ENCODE data around the gene STARD10.

STARD10 gene

DNA sequence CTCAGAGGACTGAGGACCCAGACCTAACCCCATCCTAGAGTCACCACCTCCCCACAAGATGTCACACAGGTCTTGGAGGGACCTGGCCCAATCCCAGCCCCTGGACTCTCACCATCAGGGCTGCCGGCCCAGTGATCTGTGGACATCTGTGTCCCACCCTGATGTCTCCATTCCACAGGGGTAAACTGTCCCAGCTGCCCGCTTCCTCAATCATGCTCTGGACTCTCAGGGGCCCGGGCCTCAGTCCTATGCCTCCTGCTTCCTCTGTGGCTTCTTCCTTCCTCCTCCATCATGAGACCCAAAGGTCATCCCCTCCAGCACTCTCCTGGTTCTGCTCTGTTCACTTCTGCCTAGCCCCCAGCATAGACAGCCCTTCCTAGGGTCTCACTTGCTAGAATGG lies 73.8 kb downstream of the STARD10 start:
- DNase-seq (ENCODE audit: low spot score), result no peak
- TF ChIP-seq, protein P1, sequence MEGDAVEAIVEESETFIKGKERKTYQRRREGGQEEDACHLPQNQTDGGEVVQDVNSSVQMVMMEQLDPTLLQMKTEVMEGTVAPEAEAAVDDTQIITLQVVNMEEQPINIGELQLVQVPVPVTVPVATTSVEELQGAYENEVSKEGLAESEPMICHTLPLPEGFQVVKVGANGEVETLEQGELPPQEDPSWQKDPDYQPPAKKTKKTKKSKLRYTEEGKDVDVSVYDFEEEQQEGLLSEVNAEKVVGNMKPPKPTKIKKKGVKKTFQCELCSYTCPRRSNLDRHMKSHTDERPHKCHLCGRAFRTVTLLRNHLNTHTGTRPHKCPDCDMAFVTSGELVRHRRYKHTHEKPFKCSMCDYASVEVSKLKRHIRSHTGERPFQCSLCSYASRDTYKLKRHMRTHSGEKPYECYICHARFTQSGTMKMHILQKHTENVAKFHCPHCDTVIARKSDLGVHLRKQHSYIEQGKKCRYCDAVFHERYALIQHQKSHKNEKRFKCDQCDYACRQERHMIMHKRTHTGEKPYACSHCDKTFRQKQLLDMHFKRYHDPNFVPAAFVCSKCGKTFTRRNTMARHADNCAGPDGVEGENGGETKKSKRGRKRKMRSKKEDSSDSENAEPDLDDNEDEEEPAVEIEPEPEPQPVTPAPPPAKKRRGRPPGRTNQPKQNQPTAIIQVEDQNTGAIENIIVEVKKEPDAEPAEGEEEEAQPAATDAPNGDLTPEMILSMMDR (IDR thresholded peaks at IDR 0.05; ENCODE audit: extremely low read depth, missing control alignments), result no peak

DNA sequence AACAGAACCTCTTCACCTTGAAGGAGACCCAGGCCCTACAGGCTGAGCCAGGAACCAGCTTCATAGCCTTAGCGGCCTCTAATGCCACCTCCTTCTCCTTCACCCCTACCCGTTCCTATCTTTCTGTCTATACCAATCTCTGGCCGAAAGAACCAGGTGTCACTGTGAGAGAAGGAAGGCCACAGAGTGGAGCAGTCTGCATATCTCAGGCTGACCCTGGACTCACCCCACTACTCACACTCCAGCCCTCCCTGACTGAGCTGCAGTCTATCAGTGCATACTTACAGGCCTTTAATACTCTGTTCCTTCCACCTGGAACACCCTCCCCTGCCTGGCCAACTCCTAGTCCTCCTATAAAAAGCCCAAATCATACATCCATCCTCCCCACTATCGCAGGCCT lies 74.3 kb downstream of the STARD10 start:
- DNase-seq (ENCODE audit: low spot score), result no peak

DNA sequence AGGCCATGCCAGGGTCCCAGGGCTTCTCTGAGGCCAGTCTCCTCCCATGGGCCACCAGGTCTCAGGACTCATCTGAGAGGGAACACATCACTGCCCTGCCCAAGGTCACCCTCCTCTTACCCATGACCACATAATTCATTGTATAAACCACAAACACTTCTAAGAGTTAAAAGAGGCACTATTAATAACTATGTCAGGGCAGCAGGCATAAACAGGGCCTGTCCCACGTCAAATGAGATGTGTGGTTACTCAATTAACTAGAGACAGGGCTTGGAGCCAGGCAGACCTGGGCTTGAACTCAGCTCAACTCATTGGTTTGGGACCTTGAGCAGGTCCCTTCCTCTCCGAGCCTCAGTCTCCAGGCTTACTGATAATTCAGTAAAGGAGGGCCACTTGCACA lies 74.7 kb downstream of the STARD10 start:
- TF ChIP-seq, protein P1 (IDR thresholded peaks at IDR 0.05; ENCODE audit: extremely low read depth, missing control alignments), result no peak
- no peak for DNase-seq (ENCODE audit: low spot score)

More for the DNA sequence above, 74.3 kb downstream of the STARD10 start:
- TF ChIP-seq, protein P1 (IDR thresholded peaks at IDR 0.05; ENCODE audit: extremely low read depth, missing control alignments), result no peak

DNA sequence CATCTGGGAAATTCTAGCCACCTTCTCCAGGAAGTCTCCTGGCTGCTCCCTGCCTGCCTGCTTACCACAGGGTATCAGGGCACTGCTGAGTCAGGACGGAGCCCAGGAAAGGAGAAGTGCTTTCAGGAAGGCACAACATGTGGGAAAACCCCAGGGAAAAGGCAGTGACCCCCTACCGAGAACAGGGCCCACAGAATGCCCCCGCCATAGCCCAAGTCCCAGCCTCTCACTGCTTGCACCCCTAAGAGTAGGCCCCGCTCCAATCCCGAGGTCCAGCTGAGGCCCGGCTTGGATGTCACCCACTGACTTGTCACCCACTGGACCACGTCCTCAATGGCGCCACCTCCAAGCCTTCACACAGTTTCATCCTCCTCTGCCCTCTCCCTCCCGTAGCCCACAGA lies 75.7 kb downstream of the STARD10 start:
- DNase-seq (ENCODE audit: low spot score), result no peak
- TF ChIP-seq, protein P1 (IDR thresholded peaks at IDR 0.05; ENCODE audit: extremely low read depth, missing control alignments), result no peak

DNA sequence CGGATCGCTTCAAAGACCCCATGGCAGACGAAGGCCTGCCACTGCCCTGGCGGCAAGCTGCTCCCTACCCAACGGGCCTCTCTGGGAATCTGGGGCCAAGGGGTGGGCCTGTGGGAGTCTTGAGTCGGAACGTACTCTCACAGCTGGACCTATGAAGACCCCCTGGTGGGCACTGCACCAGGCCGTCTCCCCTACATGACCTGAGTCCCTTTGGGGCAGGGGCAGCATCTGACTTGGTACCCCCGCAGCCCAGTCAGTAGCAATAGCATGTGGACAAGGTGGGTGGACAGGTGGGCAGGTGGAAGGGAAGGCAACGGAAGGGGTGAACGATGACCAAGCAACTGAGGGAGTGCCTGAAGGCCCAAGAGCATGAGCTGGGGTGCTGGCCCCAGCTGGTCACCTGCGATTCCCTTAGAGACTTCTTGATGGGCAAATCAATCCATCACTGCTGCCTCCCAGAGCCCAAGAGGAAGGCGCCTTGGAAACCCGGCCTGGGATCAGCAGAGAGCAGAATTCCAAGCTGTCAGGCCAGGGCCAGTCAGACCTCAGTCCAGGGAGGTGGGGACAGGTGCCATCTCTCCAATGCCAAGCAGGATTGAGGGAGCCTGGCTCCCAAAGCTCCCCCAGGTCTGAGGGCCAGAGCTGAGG lies 76.9 kb downstream of the STARD10 start:
- no peak for DNase-seq (ENCODE audit: low spot score)
- TF ChIP-seq, protein P1 (IDR thresholded peaks at IDR 0.05; ENCODE audit: extremely low read depth, missing control alignments), result no peak

DNA sequence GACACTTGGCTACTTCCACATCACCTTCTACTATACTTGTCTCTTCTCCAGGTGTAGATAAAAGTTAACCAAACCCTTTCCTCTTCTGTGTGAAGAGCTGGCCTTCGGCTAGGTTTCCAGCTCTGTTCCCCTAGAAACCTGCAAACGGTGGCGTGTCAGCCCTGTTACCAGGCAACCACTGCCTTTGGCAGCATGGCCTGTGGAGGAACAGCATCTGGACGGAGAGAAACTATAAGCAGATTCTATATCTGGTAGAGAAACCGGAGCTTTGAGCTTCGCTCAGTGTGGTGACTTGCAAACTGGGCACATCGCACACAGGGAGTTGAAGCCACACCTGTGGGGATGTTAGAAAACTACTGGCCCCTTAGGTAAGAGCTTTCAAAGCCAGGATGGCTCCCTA lies 77.6 kb downstream of the STARD10 start:
- TF ChIP-seq, protein P1 (IDR thresholded peaks at IDR 0.05; ENCODE audit: extremely low read depth, missing control alignments), result no peak
- no peak for DNase-seq (ENCODE audit: low spot score)

DNA sequence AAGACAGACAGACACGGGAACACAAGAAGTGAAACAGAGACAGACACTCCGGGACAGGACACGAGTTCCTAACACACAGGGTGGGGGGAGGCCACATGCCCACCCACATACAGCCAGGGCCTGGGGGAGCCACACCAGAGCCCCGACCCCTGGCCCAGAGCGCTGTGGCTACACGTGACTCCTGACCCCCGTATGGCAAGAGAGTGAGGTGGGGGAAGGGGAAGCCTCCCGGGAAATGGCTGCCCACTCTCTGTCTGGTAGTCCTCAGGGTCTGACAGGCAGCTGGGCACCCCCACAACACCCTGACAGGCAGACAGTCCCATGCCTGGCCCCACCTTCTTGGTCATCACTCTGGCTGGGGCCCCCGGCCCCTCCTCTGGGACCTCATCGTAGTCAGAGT lies 81.0 kb downstream of the STARD10 start:
- TF ChIP-seq, protein P1 (IDR thresholded peaks at IDR 0.05; ENCODE audit: extremely low read depth, missing control alignments), result no peak
- no peak for DNase-seq (ENCODE audit: low spot score)
